ENCODE results near the gene BMI1.

DNA sequence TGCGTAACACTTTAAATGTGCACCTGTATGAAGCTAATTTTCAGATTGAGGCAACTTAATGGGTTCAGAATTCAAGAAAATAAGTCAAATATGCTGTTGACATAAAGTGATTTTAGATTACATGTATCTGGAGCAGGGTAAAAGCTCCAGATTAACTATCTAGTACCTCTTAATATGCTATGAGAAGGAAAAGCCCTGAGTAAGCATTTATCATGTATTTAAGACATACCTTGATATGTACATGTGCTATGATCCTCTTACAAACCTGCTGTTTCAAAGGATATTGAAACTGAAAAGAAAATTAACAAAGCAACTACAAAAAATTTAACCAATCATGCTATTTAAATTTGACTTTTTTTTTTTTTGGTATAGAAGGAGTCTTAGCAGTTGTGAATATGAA lies 28.9 kb downstream of the BMI1 start:
- TF ChIP-seq CTCF (conservative IDR thresholded peaks at IDR 0.05 in 1 of 2, IDR thresholded peaks at IDR 0.05 in 1 of 2; ENCODE audit: low read depth in 1 of 2, low read length in 2 of 2) (no peak), EZH2 (IDR thresholded peaks at IDR 0.05; ENCODE audit: low read length, missing control alignments) (no peak)
